Nephron progenitor cell (in vitro differentiated cells): ENCODE results near the gene KLHL14.
A peak's percentile ranks its signal among the peaks of the same experiment; 100 is the strongest.

ENCODE experiments used
- DNase-seq: peaks from one replicate; pipeline ENCODE4 v3.0.0; 2021
- H3K27ac Mint-ChIP-seq: 2 replicates; pipeline ENCODE4 v1.8.0; 2021; ENCODE audit warnings: mild to moderate bottlenecking, moderate library complexity, mixed read lengths
- H3K27me3 Mint-ChIP-seq: 2 replicates; pipeline ENCODE4 v1.8.0; 2021; ENCODE audit warnings: mild to moderate bottlenecking, low read depth, mixed read lengths; ENCODE audit not compliant: poor library complexity
- H3K36me3 Mint-ChIP-seq: 2 replicates; pipeline ENCODE4 v1.8.0; 2021; ENCODE audit warnings: low read depth, mixed read lengths
- H3K4me1 Mint-ChIP-seq: 2 replicates; pipeline ENCODE4 v1.8.0; 2021; ENCODE audit warnings: mixed read lengths
- H3K4me3 Mint-ChIP-seq: 2 replicates; pipeline ENCODE4 v1.8.0; 2021; ENCODE audit warnings: mild to moderate bottlenecking, moderate library complexity, mixed read lengths
- H3K9me3 Mint-ChIP-seq: 2 replicates; pipeline ENCODE4 v1.8.0; 2021; ENCODE audit warnings: mild to moderate bottlenecking, moderate library complexity, mixed read lengths
- TF ChIP-seq, protein P1 (sequence below): fragments of 200-600 bp; sonication (generic); IDR thresholded peaks from 2 replicates; pipeline ENCODE4 v1.5.0; 2021; ENCODE audit warnings: antibody characterized with exemption

Gene KLHL14

GRCh38 chr18:32717126-32717525 is 55.7 kb downstream of the KLHL14 start:
- peaks cover 12% of the 10 kb centered on the region for H3K4me1 Mint-ChIP-seq
- no peak overlapping the region for H3K4me3 Mint-ChIP-seq
- no peak overlapping the region for H3K27ac Mint-ChIP-seq
- TF ChIP-seq, protein P1, sequence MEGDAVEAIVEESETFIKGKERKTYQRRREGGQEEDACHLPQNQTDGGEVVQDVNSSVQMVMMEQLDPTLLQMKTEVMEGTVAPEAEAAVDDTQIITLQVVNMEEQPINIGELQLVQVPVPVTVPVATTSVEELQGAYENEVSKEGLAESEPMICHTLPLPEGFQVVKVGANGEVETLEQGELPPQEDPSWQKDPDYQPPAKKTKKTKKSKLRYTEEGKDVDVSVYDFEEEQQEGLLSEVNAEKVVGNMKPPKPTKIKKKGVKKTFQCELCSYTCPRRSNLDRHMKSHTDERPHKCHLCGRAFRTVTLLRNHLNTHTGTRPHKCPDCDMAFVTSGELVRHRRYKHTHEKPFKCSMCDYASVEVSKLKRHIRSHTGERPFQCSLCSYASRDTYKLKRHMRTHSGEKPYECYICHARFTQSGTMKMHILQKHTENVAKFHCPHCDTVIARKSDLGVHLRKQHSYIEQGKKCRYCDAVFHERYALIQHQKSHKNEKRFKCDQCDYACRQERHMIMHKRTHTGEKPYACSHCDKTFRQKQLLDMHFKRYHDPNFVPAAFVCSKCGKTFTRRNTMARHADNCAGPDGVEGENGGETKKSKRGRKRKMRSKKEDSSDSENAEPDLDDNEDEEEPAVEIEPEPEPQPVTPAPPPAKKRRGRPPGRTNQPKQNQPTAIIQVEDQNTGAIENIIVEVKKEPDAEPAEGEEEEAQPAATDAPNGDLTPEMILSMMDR, result no peak
- H3K9me3 Mint-ChIP-seq, result no peaks in the 10 kb centered on the region
- DNase-seq, result no peak
- no peaks in the 10 kb centered on the region for H3K27me3 Mint-ChIP-seq
- peaks cover 31% of the 10 kb centered on the region for H3K36me3 Mint-ChIP-seq

DNA sequence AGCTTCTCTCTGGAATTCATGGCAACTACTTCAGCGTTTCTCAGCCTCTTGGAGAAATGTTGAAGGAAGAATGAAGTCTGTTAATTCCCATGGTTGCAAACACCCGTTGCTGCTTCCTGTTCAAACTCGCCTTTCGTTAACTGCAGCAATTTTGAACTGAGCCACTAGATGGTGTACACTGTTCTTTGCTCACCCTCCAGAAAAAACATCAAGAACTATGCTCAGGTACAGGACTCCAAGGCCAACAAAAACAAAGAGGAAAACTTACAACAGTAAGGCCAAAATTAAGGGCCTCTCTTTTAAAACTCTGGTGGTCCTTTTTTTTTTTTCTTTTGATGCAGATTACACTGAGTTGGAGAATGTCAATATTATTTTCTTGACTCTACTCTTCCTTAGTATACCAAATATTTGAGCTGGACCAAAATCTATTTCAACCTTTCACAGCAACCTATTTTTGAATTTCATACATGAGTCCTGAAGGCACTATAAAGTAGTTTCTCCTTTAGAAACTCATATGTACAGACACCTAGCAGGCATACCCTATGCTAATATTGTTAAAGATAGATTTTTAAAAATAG is 58.2 kb downstream of the KLHL14 start:
- peak; percentile 41 for DNase-seq
- peaks cover 10% of the 10 kb centered on the region for H3K36me3 Mint-ChIP-seq
- H3K27me3 Mint-ChIP-seq, result no peaks in the 10 kb centered on the region
- H3K27ac Mint-ChIP-seq, result no peak overlapping the region
- H3K9me3 Mint-ChIP-seq, result no peaks in the 10 kb centered on the region
- H3K4me1 Mint-ChIP-seq, result peaks cover 7% of the 10 kb centered on the region
- H3K4me3 Mint-ChIP-seq, result no peak overlapping the region
- TF ChIP-seq, protein P1, result peak; percentile 78

GRCh38 chr18:32712860-32713259 is 60.0 kb downstream of the KLHL14 start:
- TF ChIP-seq, protein P1, result no peak
- Mint-ChIP-seq H3K36me3 (peaks cover 17% of the 10 kb centered on the region), H3K27ac (no peak overlapping the region), H3K9me3 (no peaks in the 10 kb centered on the region), H3K4me1 (peaks cover 8% of the 10 kb centered on the region), H3K4me3 (no peak overlapping the region), H3K27me3 (no peaks in the 10 kb centered on the region)
- DNase-seq, result no peak

DNA sequence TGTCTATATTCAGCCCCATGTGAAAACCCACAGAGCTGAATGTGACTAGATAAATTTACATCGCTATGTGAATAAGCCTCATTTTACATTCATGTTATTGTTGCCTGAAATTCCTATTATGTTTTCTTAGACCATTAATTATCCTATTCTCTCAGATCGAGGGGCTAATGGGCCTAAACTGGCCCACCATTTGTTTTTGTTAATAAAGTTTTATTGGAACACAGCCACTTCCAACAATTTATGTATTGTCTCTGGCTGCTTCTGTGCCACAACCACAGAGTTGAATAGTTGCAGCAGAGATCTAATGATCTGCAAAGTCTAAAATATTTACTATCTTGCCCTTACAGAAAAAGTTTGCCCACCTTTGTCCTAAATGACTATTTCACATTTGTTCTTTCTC is 61.0 kb downstream of the KLHL14 start:
- no peaks in the 10 kb centered on the region for H3K27me3 Mint-ChIP-seq
- TF ChIP-seq, protein P1, result no peak
- peaks cover 15% of the 10 kb centered on the region for H3K4me1 Mint-ChIP-seq
- no peaks in the 10 kb centered on the region for H3K9me3 Mint-ChIP-seq
- no peak overlapping the region for H3K27ac Mint-ChIP-seq
- no peak overlapping the region for H3K4me3 Mint-ChIP-seq
- peaks cover 21% of the 10 kb centered on the region for H3K36me3 Mint-ChIP-seq
- no peak for DNase-seq

DNA sequence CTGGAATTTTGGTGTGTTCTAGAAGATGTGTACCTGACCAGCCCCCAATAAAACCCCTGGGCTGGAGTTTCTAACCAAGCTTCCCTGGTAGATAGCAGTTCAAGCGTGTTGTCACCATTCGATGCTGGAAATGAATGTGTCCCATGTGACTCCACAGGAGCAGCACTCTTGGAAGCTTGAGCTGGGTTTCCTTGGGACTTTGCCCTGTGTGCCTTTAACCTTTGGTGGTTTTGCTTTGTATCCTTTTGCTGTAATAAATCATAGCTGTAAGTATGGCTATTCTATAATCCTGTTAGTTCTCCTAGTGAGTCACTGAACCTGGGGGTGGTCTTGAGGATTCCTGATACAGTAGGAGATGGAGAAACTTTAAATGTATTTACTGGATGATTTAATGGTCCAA is 65.2 kb downstream of the KLHL14 start:
- H3K27me3 Mint-ChIP-seq, result no peaks in the 10 kb centered on the region
- H3K36me3 Mint-ChIP-seq, result peaks cover 33% of the 10 kb centered on the region
- no peak overlapping the region for H3K27ac Mint-ChIP-seq
- no peak for DNase-seq
- H3K9me3 Mint-ChIP-seq, result no peaks in the 10 kb centered on the region
- TF ChIP-seq, protein P1, result no peak
- peaks cover 13% of the 10 kb centered on the region for H3K4me1 Mint-ChIP-seq
- H3K4me3 Mint-ChIP-seq, result no peak overlapping the region

DNA sequence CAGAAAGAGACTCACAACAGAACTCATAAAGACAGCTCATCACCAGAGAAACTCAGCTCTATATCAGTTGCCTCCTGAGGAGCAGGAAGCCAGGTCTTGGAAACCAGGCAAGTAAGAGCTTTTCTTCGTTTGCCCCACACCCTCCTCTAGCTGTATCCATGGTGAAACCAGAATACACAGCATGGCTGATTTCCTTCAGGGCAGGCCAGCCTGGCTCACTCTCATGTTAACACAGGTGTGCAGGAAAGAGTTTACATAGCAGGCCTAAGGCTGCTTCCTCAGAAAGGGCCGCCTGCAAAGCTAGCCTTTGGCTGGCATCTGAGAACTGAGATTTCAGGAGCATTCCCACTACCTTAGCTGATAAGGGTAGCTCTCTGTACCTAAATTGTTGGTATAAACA is 65.7 kb downstream of the KLHL14 start:
- Mint-ChIP-seq H3K36me3 (peaks cover 33% of the 10 kb centered on the region), H3K4me3 (no peak overlapping the region), H3K4me1 (peaks cover 13% of the 10 kb centered on the region), H3K9me3 (no peaks in the 10 kb centered on the region), H3K27me3 (no peaks in the 10 kb centered on the region), H3K27ac (no peak overlapping the region)
- TF ChIP-seq, protein P1, result no peak
- DNase-seq, result no peak
